H4 (cell line): Measurements from ENCODE around the gene ANKRA2. TPM values are rescaled to one million over a fixed set of nuclear protein-coding genes. Genes with fewer than 3 reads are reported as not detected.

Source experiments
- DNase-seq: peaks from one replicate; pipeline ENCODE4 v3.0.0-alpha.2; 2015; ENCODE audit warnings: low spot score
- total RNA-seq: library from RNA; depleted of rRNA; stranded (reverse); fragments of >200 nt; shearing (Covaris generic); gene quantifications from 2 replicates; pipeline ENCODE4 v1.2.3, GENCODE V29; 2014; rRNA removed

ANKRA2 gene
- total RNA-seq = 10.8 and 11.7 TPM in 2 replicates

- peak; percentile 96 for DNase-seq
Observed at GRCh38 chr5:73565139-73565968, at the start of gene ANKRA2, which contains the start of gene UTP15. Gene ANKRA2, minus strand, starts transcription at chr5:73565639. Its CDS starts 2,758 bp downstream, at chr5:73562881. Gene UTP15, plus strand, starts transcription at chr5:73565743. Its CDS starts 1,602 bp downstream, at chr5:73567345.

- no peak for DNase-seq
Observed at GRCh38 chr5:73615085-73615484, 49.6 kb upstream of the ANKRA2 start.

- no peak for DNase-seq
Observed at GRCh38 chr5:73612799-73613198, 47.4 kb upstream of the ANKRA2 start.

GRCh38 chr5:73607228-73607627 is 41.8 kb upstream of the ANKRA2 start:
- DNase-seq = no peak

GRCh38 chr5:73606206-73606753 is 40.8 kb upstream of the ANKRA2 start:
- no peak for DNase-seq

GRCh38 chr5:73605223-73606087 is 40.0 kb upstream of the ANKRA2 start:
- no peak for DNase-seq

GRCh38 chr5:73603998-73604397 is 38.6 kb upstream of the ANKRA2 start:
- no peak for DNase-seq

- no peak for DNase-seq
Observed at GRCh38 chr5:73599380-73599779, 33.9 kb upstream of the ANKRA2 start.

GRCh38 chr5:73596705-73597328 is 31.4 kb upstream of the ANKRA2 start:
- DNase-seq = peak; percentile 39

GRCh38 chr5:73592551-73592950 is 27.1 kb upstream of the ANKRA2 start:
- DNase-seq = no peak

GRCh38 chr5:73591698-73592501 is 26.5 kb upstream of the ANKRA2 start:
- DNase-seq = peak; percentile 38

GRCh38 chr5:73591102-73591695 is 25.8 kb upstream of the ANKRA2 start:
- DNase-seq = peak; percentile 68

GRCh38 chr5:73587923-73588322 is 22.5 kb upstream of the ANKRA2 start:
- DNase-seq = no peak

- DNase-seq = no peak
Observed at GRCh38 chr5:73582285-73583145, 17.1 kb upstream of the ANKRA2 start.

- DNase-seq = no peak
Observed at GRCh38 chr5:73565969-73566547, 619 bp upstream of the ANKRA2 start.

- DNase-seq = no peak
Observed at GRCh38 chr5:73564675-73565074, 764 bp downstream of the ANKRA2 start.

- DNase-seq = no peak
Observed at GRCh38 chr5:73564018-73564417, 1.4 kb downstream of the ANKRA2 start.

- DNase-seq = no peak
Observed at GRCh38 chr5:73558950-73559349, 6.5 kb downstream of the ANKRA2 start.

- no peak for DNase-seq
Observed at GRCh38 chr5:73552642-73553041, 12.8 kb downstream of the ANKRA2 start.
